NCI-H2107 (cell line): ENCODE measurements around the gene RAB39B.

ENCODE experiments used
- DNase-seq: peaks from one replicate; lab custom pipeline; 2025; lab: John Stamatoyannopoulos, UW

The RAB39B gene

GRCh38 chrX:155215443-155216178 is 48.7 kb downstream of the RAB39B start:
- DNase-seq, result no peak

GRCh38 chrX:155213731-155214130 is 50.6 kb downstream of the RAB39B start:
- no peak for DNase-seq

GRCh38 chrX:155211208-155211607 is 53.1 kb downstream of the RAB39B start:
- no peak for DNase-seq
